Sigmoid colon (tissue), 3 donors: Measurements from ENCODE around the gene FGGY.
"Not testable (repeated sequence)": the region's sequence is repeated elsewhere in the genome, so short reads cannot be mapped to it uniquely, and the experiment has no call there.

Experiments
- CTCF ChIP-seq, 4 experiments: fragments of 450-650 bp in 3 of 4; fragments of 200-600 bp in 1 of 4; IDR thresholded peaks; one replicate each; pipeline ENCODE4 v1.5.1; 2016 to 2019; ENCODE audit warnings: antibody characterized with exemption in 4 of 4, mild to moderate bottlenecking in 3 of 4, moderate library complexity in 2 of 4
- POLR2A ChIP-seq, 2 donors: fragments of 450-650 bp; IDR thresholded peaks; one replicate each; pipeline ENCODE4 v1.6.1; 2016; ENCODE audit warnings: antibody characterized with exemption in 2 of 2, mild to moderate bottlenecking in 2 of 2, moderate library complexity in 2 of 2

- not testable (repeated sequence) for TF ChIP-seq CTCF, POLR2A (IDR thresholded peaks at IDR 0.05)
Measured at GRCh38 chr1:59465478-59465877, 168.6 kb downstream of the FGGY start.
